Right cardiac atrium (tissue), 5 donors: ENCODE data around the gene HPGDS. TPM values are rescaled to one million over a fixed set of nuclear protein-coding genes. Genes with fewer than 3 reads are reported as not detected.
"Not testable (repeated sequence)": the region's sequence is repeated elsewhere in the genome, so short reads cannot be mapped to it uniquely, and the experiment has no call there.

Experiments
- ATAC-seq, 2 donors: fragments of 200-7000 bp; cut with Tn5 transposase; one replicate each; pipeline versions ENCODE4 v1.8.0 to v1.9.1; 2020; ENCODE audit warnings: moderate library complexity in 2 of 2, mild to moderate bottlenecking in 1 of 2
- DNase-seq, 3 donors: peaks; one replicate each; pipeline ENCODE4 v3.0.0-alpha.2; 2020
- H3K27ac ChIP-seq: one replicate; pipeline ENCODE4 v1.5.1; 2013; ENCODE audit warnings: mild to moderate bottlenecking, low read length, control low read depth, moderate library complexity
- H3K27me3 ChIP-seq: one replicate; pipeline ENCODE4 v1.6.1; 2013; ENCODE audit not compliant: control insufficient read depth, insufficient read depth
- H3K4me1 ChIP-seq: one replicate; pipeline ENCODE4 v1.6.1; 2013; ENCODE audit warnings: low read length; ENCODE audit not compliant: control insufficient read depth, insufficient read depth
- H3K4me3 ChIP-seq: one replicate; pipeline ENCODE4 v1.5.1; 2013; ENCODE audit warnings: low read length, control low read depth
- H3K9me3 ChIP-seq: one replicate; pipeline ENCODE4 v1.6.1; 2013; ENCODE audit warnings: low read length; ENCODE audit not compliant: control insufficient read depth
- WGBS: extraction: QIAGEN DNeasy Blood & Tissue Kit; methylation state at CpG from one replicate; pipeline ENCODE4 v1.1.7; 2013; 5-methylcytosine and 5-hydroxymethylcytosine counted together
- intact Hi-C, 4 donors: fragments of 100-400 bp; cut with DNase I; formaldehyde crosslinking; loops; one replicate each; pipeline versions ENCODE4 v1.11.0 to v1.14.0; 2022 to 2023
- long read RNA-seq, 4 donors: library from polyadenylated mRNA; unstranded; transcript quantifications; one replicate each; pipeline ENCODE4 v2.0.0, GENCODE V29; 2020 to 2021
- polyA plus RNA-seq: library from polyadenylated mRNA; stranded (reverse); fragments of 200-250 nt; gene quantifications from one replicate; pipeline ENCODE4 v1.2.3, GENCODE V29; 2013
- total RNA-seq, 4 donors: library from RNA; stranded (reverse); fragmentation: NEBNext Ultra II Directional; extraction: Animal tissue kit (Norgen Biotek cat#: 25700); gene quantifications; one replicate each; pipeline ENCODE4 v1.2.1, GENCODE V29; 2021
- donor health status: healthy with polysubstance abuse.
- donor health status: DM: no; HTN: yes; CAD: no.
- donor health status: DM: no; HTN: no; CAD: no.
- donor health status: DM: no; HTN: yes; CAD: no; lungs with severe emphysema.
- donor health status: DM: yes; HTN: yes; CAD: no.

HPGDS gene
- total RNA-seq (1 to 10 TPM; 1.0 to 4.7 (median 2.7) TPM), polyA plus RNA-seq (0.48 TPM)
- long read RNA-seq, donor 1, partial matches to known transcripts: 0 of 1 reads
- long read RNA-seq, donor 1, other reads (novel, unspliced or antisense): 0 of 1 reads
- long read RNA-seq, donor 2, partial matches to known transcripts: 0 of 1 reads
- long read RNA-seq, donor 2, other reads (novel, unspliced or antisense): 0 of 1 reads
- long read RNA-seq, donor 3, partial matches to known transcripts: 0 of 1 reads
- long read RNA-seq, donor 3, other reads (novel, unspliced or antisense): 0 of 1 reads
- long read RNA-seq, donor 4, partial matches to known transcripts: 0 of 2 reads
- long read RNA-seq, donor 4, other reads (novel, unspliced or antisense): 0 of 2 reads

- no peaks in the 10 kb centered on the region for H3K27me3 ChIP-seq
- intact Hi-C loops: no loop called here
- WGBS: 66% methylated on average over 5 of the region's 5 CpGs
- H3K4me1 ChIP-seq: no peaks in the 10 kb centered on the region
- DNase-seq: no peak
- H3K27ac ChIP-seq: no peak within 1 kb of the TSS
- no peak for ATAC-seq
- H3K9me3 ChIP-seq: no peaks in the 10 kb centered on the region
- no peak within 1 kb of the TSS for H3K4me3 ChIP-seq
These were observed at the start of gene HPGDS for GRCh38 chr4:94342694-94343093. Gene HPGDS, minus strand, starts transcription at chr4:94342836. Its CDS starts 8,207 bp downstream, at chr4:94334629.

GRCh38 chr4:94390804-94391410 is 48.3 kb upstream of the HPGDS start:
- Histone ChIP-seq H3K9me3 (no peaks in the 10 kb centered on the region), H3K4me3 (no peak overlapping the region), H3K4me1 (no peaks in the 10 kb centered on the region), H3K27me3 (no peaks in the 10 kb centered on the region), H3K27ac (no peak overlapping the region)
- DNase-seq (no peak), ATAC-seq (no peak)
- 73% methylated on average over 2 of the region's 2 CpGs for WGBS
- intact Hi-C loops: loop anchor here in 1 of 4 donors (10.0 kb wide), 1 partner anchor 86 kb away; no protein-coding TSS in a partner anchor

GRCh38 chr4:94389595-94390267 is 47.1 kb upstream of the HPGDS start:
- intact Hi-C loops: loop anchor here in 1 of 4 donors (10.0 kb wide), 1 partner anchor 85 kb away; no protein-coding TSS in a partner anchor
- Histone ChIP-seq H3K27me3 (no peaks in the 10 kb centered on the region), H3K4me1 (no peaks in the 10 kb centered on the region), H3K27ac (no peak overlapping the region), H3K9me3 (no peaks in the 10 kb centered on the region), H3K4me3 (no peak overlapping the region)
- WGBS: 92% methylated on average over 5 of the region's 5 CpGs
- ATAC-seq (no peak), DNase-seq (no peak)

- H3K27me3 ChIP-seq, H3K4me3 ChIP-seq, intact Hi-C loops, DNase-seq, H3K27ac ChIP-seq, H3K9me3 ChIP-seq, H3K4me1 ChIP-seq, ATAC-seq: not testable (repeated sequence)
- WGBS: 60% methylated on average over 4 of the region's 4 CpGs
These were observed 45.3 kb upstream of the HPGDS start for GRCh38 chr4:94387965-94388364.

GRCh38 chr4:94385452-94385851 is 42.8 kb upstream of the HPGDS start:
- H3K27me3 ChIP-seq, intact Hi-C loops, H3K9me3 ChIP-seq, H3K4me3 ChIP-seq, H3K27ac ChIP-seq, ATAC-seq, H3K4me1 ChIP-seq: not testable (repeated sequence)
- peak in 1 of 3 donors; percentile 22 for DNase-seq
- 70% methylated on average over 3 of the region's 3 CpGs for WGBS

GRCh38 chr4:94382891-94383290 is 40.3 kb upstream of the HPGDS start:
- DNase-seq, H3K27ac ChIP-seq, intact Hi-C loops, H3K27me3 ChIP-seq, ATAC-seq, H3K4me1 ChIP-seq, H3K9me3 ChIP-seq, H3K4me3 ChIP-seq: not testable (repeated sequence)
- 84% methylated on average over 5 of the region's 5 CpGs for WGBS

- Histone ChIP-seq H3K4me1 (no peaks in the 10 kb centered on the region), H3K4me3 (no peak overlapping the region), H3K27ac (no peak overlapping the region), H3K27me3 (no peaks in the 10 kb centered on the region), H3K9me3 (no peaks in the 10 kb centered on the region)
- DNase-seq: no peak
- intact Hi-C loops: no loop called here
- 54% methylated on average over 3 of the region's 3 CpGs for WGBS
- ATAC-seq: no peak
These were observed 35.4 kb upstream of the HPGDS start for GRCh38 chr4:94378047-94378446.

GRCh38 chr4:94377294-94377693 is 34.7 kb upstream of the HPGDS start:
- Histone ChIP-seq H3K4me1 (no peaks in the 10 kb centered on the region), H3K4me3 (no peak overlapping the region), H3K27me3 (no peaks in the 10 kb centered on the region), H3K27ac (no peak overlapping the region), H3K9me3 (no peaks in the 10 kb centered on the region)
- ATAC-seq (peak in 1 of 2 donors; percentile 44), DNase-seq (no peak)
- WGBS: 93% methylated on average over 2 of the region's 2 CpGs
- intact Hi-C loops: no loop called here

GRCh38 chr4:94375364-94375763 is 32.7 kb upstream of the HPGDS start:
- H3K27me3 ChIP-seq: no peaks in the 10 kb centered on the region
- no peak overlapping the region for H3K27ac ChIP-seq
- intact Hi-C loops: no loop called here
- H3K4me1 ChIP-seq: no peaks in the 10 kb centered on the region
- 71% methylated on average over 3 of the region's 3 CpGs for WGBS
- H3K9me3 ChIP-seq: no peaks in the 10 kb centered on the region
- DNase-seq (no peak), ATAC-seq (peak; percentile 38 to 40)
- H3K4me3 ChIP-seq: no peak overlapping the region

- no peak for ATAC-seq
- H3K27ac ChIP-seq: no peak overlapping the region
- intact Hi-C loops: no loop called here
These were observed 31.1 kb upstream of the HPGDS start for GRCh38 chr4:94373752-94374151.

GRCh38 chr4:94372991-94373390 is 30.4 kb upstream of the HPGDS start:
- H3K27ac ChIP-seq: no peak overlapping the region
- no peaks in the 10 kb centered on the region for H3K27me3 ChIP-seq
- DNase-seq (no peak), ATAC-seq (no peak)
- H3K9me3 ChIP-seq: no peaks in the 10 kb centered on the region
- no peak overlapping the region for H3K4me3 ChIP-seq
- intact Hi-C loops: no loop called here
- H3K4me1 ChIP-seq: no peaks in the 10 kb centered on the region
- WGBS: 74% methylated on average over 3 of the region's 3 CpGs

More at GRCh38 chr4:94373752-94374151, 31.1 kb upstream of the HPGDS start:
- 92% methylated on average over 3 of the region's 3 CpGs for WGBS
- no peaks in the 10 kb centered on the region for H3K27me3 ChIP-seq
- no peak overlapping the region for H3K4me3 ChIP-seq
- no peak for DNase-seq
- H3K9me3 ChIP-seq: no peaks in the 10 kb centered on the region
- H3K4me1 ChIP-seq: no peaks in the 10 kb centered on the region
